NCI-H226 (cell line): ENCODE measurements around the gene PLPP2.
"Not testable (repeated sequence)": the region's sequence is repeated elsewhere in the genome, so short reads cannot be mapped to it uniquely, and the experiment has no call there.

Experiments used
- DNase-seq: peaks from one replicate; pipeline ENCODE4 v3.0.0-alpha.2; 2015

PLPP2 gene

GRCh38 chr19:292281-292884 lies 1.2 kb upstream of the PLPP2 start:
- no peak for DNase-seq

GRCh38 chr19:291561-292280 lies 518 bp upstream of the PLPP2 start:
- DNase-seq, result no peak

GRCh38 chr19:290372-291005 lies 714 bp downstream of the PLPP2 start:
- peak; percentile 65 for DNase-seq

GRCh38 chr19:289651-290371 lies 1.4 kb downstream of the PLPP2 start:
- peak; percentile 96 for DNase-seq

- no peak for DNase-seq
Measured at GRCh38 chr19:288911-289310, 2.3 kb downstream of the PLPP2 start.

- DNase-seq, result no peak
Measured at GRCh38 chr19:287381-287871, 3.8 kb downstream of the PLPP2 start.

- no peak for DNase-seq
Measured at GRCh38 chr19:283395-283794, 7.8 kb downstream of the PLPP2 start.

- DNase-seq, result no peak
Measured at GRCh38 chr19:282501-282900, 8.7 kb downstream of the PLPP2 start.

GRCh38 chr19:281992-282391 lies 9.2 kb downstream of the PLPP2 start:
- DNase-seq, result no peak

GRCh38 chr19:281156-281853 lies 9.9 kb downstream of the PLPP2 start:
- DNase-seq, result no peak

- DNase-seq, result no peak
Measured at GRCh38 chr19:280541-281009, 10.6 kb downstream of the PLPP2 start.

GRCh38 chr19:279656-280055 lies 11.5 kb downstream of the PLPP2 start:
- DNase-seq, result no peak

- no peak for DNase-seq
Measured at GRCh38 chr19:279231-279630, 12.0 kb downstream of the PLPP2 start.

- DNase-seq, result no peak
Measured at GRCh38 chr19:277581-278165, 13.5 kb downstream of the PLPP2 start.

- no peak for DNase-seq
Measured at GRCh38 chr19:277131-277530, 14.1 kb downstream of the PLPP2 start.

- DNase-seq, result no peak
Measured at GRCh38 chr19:275958-276646, 15.1 kb downstream of the PLPP2 start.

GRCh38 chr19:275000-275399 lies 16.2 kb downstream of the PLPP2 start:
- DNase-seq, result no peak

- DNase-seq, result no peak
Measured at GRCh38 chr19:273393-273792, 17.8 kb downstream of the PLPP2 start.

- DNase-seq, result no peak
Measured at GRCh38 chr19:271856-272255, 19.3 kb downstream of the PLPP2 start.

GRCh38 chr19:270766-271318 lies 20.4 kb downstream of the PLPP2 start:
- DNase-seq, result not testable (repeated sequence)

- DNase-seq, result no peak
Measured at GRCh38 chr19:269241-269640, 22.0 kb downstream of the PLPP2 start.
